ENCODE results near the gene ADCY2.

Gene ADCY2

GRCh38 chr5:7673658-7674057 lies 277.7 kb downstream of the ADCY2 start:
- no peak for DNase-seq

- DNase-seq = no peak
Measured at GRCh38 chr5:7676455-7676854, 280.5 kb downstream of the ADCY2 start.

- no peak for DNase-seq
Measured at GRCh38 chr5:7678030-7678429, 282.1 kb downstream of the ADCY2 start.

DNA sequence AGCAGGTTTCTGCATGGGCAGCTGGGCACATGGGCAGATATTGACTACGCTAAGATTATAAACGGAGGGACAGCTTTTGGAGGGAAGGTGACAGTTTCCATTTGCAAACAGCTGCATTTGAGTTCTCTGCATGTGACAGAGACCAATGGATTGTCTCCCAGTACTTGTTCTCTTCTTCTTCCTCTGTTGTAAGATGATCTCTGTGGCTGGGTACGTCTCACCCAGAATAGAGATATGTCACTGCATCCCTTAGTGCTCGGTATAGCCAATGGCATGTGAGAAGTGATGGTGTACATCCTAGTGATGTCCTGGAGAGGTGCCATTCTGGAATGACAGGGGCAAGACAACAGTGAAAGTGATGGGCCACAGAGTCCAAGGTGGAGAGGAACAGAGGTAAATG lies 283.7 kb downstream of the ADCY2 start:
- DNase-seq = no peak

GRCh38 chr5:7680260-7680659 lies 284.3 kb downstream of the ADCY2 start:
- no peak for DNase-seq

GRCh38 chr5:7682379-7682778 lies 286.4 kb downstream of the ADCY2 start:
- DNase-seq = no peak

DNA sequence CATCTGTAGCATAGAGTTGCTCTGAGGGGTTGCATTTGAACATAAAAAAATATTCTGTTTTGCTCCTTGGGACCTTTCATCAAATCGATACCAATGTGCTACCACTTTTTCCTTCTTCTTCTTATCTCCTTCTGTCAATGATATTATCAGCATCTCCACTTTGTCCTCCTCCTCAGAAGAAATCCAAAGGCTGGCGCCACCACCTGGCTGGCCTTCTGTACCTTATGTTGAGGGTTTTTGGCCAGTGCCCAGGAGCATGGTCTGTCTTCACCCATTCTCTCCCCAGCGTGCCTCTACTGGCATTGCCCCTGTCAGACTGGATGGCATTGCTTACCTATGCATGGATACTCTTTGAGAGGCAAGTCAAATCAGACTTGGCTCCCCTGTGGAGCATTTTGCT lies 287.8 kb downstream of the ADCY2 start:
- no peak for DNase-seq

DNA sequence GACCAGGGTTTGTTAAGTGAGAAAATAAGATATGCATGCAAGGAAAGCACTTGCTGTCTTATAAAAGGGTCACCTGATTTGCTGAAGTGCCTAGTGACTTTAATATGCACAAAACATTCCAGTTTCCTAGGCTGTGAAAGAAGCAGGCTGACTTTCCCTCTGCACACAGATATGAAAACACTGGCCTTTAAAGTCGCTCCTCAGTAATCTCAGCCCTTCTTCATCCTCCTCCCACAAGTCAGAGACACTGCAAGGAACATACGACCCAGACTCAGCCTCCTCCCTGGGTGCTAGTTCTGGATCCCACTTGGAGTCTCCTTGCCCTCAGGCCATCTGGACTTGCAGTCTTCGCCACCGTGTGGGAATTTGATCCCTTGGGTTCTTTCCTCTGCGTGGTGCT lies 288.9 kb downstream of the ADCY2 start:
- DNase-seq = no peak

- no peak for DNase-seq
Measured at GRCh38 chr5:7686794-7687193, 290.9 kb downstream of the ADCY2 start.

DNA sequence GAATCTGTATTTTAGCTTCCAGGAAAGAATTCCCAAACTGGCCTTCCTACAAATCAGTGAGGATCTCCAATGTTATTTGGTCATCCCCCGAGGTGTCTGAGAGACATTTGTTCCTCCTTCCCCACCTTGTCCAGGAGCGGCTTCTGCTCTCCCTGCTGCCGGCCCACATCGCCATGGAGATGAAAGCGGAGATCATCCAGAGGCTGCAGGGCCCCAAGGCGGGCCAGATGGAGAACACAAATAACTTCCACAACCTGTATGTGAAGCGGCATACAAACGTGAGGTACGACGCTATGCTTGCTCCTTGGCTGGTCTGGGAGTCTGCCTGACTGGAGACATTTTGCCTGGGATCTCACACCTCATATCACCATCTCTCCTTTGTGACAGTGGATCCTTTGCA lies 294.6 kb downstream of the ADCY2 start:
- no peak for DNase-seq

- DNase-seq = no peak
Measured at GRCh38 chr5:7705261-7705660, 309.3 kb downstream of the ADCY2 start.

GRCh38 chr5:7705736-7706135 lies 309.8 kb downstream of the ADCY2 start:
- DNase-seq = no peak

GRCh38 chr5:7706256-7706655 lies 310.3 kb downstream of the ADCY2 start:
- DNase-seq = no peak

- DNase-seq = no peak
Measured at GRCh38 chr5:7714119-7714518, 318.2 kb downstream of the ADCY2 start.

GRCh38 chr5:7714697-7715096 lies 318.8 kb downstream of the ADCY2 start:
- no peak for DNase-seq

- DNase-seq = no peak
Measured at GRCh38 chr5:7717691-7718090, 321.8 kb downstream of the ADCY2 start.

- DNase-seq = no peak
Measured at GRCh38 chr5:7728076-7728475, 332.1 kb downstream of the ADCY2 start.

- no peak for DNase-seq
Measured at GRCh38 chr5:7741415-7742065, 345.6 kb downstream of the ADCY2 start.

DNA sequence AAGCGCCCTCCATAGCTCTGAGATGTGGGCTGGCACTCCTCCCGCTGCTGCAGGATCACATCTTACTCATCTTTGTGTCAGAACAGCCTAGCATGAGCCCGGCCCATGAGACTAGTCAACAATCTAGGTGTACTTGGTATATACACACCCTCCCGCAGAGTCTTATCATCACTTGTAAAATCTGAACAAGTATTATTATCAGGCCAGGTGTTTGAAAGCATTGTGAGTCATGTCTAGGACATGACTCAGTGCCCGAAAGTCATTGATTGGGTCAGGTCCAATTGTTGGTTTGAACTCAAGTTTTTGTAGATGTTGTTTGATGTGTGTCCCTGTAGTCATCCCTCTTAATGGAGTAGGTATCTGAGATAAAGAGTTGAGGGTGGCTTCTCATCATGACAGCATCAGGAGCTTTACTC lies 346.3 kb downstream of the ADCY2 start:
- no peak for DNase-seq

GRCh38 chr5:7745882-7746610 lies 350.1 kb downstream of the ADCY2 start:
- DNase-seq = peak; percentile 20

DNA sequence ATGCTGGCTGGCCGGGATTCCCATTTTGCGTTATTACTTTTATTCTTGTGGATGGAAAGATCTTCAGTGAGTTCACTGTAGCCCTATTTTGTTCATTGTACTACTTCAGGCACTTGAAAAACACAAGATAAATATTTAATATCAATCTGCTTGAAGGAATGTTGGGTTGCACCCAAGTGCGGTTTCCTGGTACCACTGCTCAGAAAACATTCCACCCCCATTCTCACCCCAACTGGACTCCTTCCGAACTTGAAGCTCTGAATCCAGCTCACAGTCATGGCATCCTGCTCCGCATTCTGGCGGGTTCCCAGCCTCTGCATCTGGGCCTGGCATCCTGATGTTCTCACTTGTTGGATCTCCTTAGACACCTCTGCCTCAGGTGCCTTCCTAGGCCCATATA lies 351.8 kb downstream of the ADCY2 start:
- DNase-seq = no peak

- no peak for DNase-seq
Measured at GRCh38 chr5:7749626-7750025, 353.7 kb downstream of the ADCY2 start.

GRCh38 chr5:7751874-7752273 lies 355.9 kb downstream of the ADCY2 start:
- no peak for DNase-seq

GRCh38 chr5:7753181-7753580 lies 357.2 kb downstream of the ADCY2 start:
- no peak for DNase-seq

DNA sequence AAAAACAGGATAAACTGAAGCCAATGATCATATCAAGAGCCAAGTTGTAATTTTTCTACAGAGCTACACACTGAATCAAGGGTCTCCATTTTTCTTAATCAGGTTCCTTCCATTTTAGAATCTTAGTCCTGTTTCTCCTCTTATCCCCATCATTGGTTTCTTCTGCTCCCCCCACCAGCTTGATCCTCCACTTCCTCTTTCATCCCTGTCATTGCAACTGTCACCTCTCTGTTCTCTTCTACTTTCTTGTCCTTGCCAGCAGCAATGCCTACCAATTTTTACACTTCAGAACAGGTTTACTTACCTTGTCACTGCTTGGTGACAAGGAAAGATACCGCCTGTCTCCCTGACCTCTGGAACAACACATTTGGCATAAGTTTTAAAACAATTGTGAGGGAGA lies 357.7 kb downstream of the ADCY2 start:
- DNase-seq = no peak
